CD4-positive, alpha-beta T cell treated with Interleukin-15 for 1 hour (primary cell): Measurements from ENCODE around the gene ZNF610.

Experiments used
- DNase-seq: peaks from one replicate; pipeline ENCODE4 v3.0.0-alpha.2; 2020

ZNF610 gene

GRCh38 chr19:52398081-52398441 is 62.0 kb downstream of the ZNF610 start:
- no peak for DNase-seq

DNA sequence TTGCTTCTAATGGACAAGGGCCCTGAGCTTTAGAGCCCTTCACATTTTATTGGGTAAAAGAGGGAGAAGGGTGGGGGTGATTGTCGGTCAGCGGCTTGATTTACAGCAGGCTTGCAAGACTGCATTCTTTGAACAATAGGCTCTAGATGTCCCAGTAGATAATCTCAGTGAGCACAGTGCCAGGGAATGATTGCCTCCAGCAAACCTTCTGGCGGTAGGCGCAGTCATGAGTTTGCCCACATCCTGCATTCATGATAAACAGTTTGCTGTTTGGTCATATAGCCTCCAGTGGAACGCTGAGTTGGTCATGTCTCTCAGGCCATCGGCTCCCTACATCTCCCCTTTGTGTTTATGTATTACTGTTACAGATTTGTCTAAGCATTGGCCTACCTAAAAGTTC is 74.2 kb downstream of the ZNF610 start:
- DNase-seq: no peak

- no peak for DNase-seq
Measured at GRCh38 chr19:52415711-52416110, 79.7 kb downstream of the ZNF610 start.
